Measurements from ENCODE around the gene TMEM132C. TPM values are rescaled to one million over a fixed set of nuclear protein-coding genes. Genes with fewer than 3 reads are reported as not detected.

The TMEM132C gene
- total RNA-seq, 2 donors from 2014 or later: 0.56 TPM; not detected in 1

DNA sequence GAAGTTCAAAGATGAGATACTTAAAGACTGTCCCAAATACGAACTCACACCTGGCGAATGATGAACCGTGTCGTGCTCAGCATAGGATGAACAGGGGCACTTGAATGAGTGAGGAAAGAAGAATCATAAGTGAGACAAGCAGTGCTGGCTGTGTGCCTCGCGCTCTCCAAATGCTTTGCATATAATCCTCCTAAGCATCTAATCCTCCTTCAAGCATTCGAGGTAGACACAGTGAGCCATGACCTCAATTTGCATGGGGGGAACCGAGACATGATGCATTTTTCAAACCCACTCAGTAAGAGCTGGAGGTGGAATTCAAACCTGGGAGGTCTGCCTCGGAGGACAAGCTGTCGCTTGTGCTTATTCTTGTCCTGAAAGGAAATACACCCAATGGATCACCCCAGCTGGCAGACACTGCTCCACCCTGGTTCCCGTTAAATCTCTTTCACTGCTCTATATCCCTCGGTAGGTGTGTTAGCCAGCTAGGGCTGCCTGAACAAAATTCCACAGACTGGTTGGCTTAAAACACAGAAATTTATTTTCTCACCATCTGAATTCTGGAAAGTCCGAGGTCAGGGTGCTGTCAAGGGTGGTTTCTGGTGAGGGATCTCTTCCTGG lies 282.7 kb downstream of the TMEM132C start:
- Histone ChIP-seq H3K9me3 (no peaks in the 10 kb centered on the region), H3K4me1 (ENCODE audit: control insufficient read depth in 1 of 2, low read depth in 2 of 2) (no peaks in the 10 kb centered on the region), H3K27me3 (replicated peaks; ENCODE audit: insufficient read depth) (no peaks in the 10 kb centered on the region), H3K4me3 (no peak overlapping the region), H3K27ac (no peak overlapping the region), H3K36me3 (no peaks in the 10 kb centered on the region)
- TF ChIP-seq, protein P1, sequence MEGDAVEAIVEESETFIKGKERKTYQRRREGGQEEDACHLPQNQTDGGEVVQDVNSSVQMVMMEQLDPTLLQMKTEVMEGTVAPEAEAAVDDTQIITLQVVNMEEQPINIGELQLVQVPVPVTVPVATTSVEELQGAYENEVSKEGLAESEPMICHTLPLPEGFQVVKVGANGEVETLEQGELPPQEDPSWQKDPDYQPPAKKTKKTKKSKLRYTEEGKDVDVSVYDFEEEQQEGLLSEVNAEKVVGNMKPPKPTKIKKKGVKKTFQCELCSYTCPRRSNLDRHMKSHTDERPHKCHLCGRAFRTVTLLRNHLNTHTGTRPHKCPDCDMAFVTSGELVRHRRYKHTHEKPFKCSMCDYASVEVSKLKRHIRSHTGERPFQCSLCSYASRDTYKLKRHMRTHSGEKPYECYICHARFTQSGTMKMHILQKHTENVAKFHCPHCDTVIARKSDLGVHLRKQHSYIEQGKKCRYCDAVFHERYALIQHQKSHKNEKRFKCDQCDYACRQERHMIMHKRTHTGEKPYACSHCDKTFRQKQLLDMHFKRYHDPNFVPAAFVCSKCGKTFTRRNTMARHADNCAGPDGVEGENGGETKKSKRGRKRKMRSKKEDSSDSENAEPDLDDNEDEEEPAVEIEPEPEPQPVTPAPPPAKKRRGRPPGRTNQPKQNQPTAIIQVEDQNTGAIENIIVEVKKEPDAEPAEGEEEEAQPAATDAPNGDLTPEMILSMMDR (IDR thresholded peaks at IDR 0.05): no peak
- no peak for DNase-seq (ENCODE audit: low spot score)
- no peak for ATAC-seq (ENCODE audit: insufficient number of reproducible peaks, low FRiP score, low read depth)

DNA sequence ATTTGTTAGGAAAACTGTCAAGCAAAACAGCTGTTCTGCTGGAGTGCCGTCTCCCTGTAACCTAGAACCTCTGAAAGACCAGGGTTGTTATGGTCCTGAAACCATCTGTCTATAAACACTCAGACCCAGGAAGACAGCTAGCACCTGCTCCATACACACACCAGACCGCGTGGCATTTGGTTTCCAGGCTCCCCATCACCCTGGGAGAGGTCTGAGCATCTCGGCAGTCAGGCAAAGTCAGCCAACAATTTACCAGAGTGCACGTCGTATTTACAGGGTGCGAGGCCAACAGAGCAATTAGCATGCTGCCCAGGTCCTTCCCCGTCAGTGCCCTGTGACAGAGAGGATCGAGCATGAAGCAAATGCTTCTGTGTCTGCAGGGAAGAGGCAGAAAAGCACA lies 284.3 kb downstream of the TMEM132C start:
- Histone ChIP-seq H3K9me3 (no peaks in the 10 kb centered on the region), H3K4me1 (ENCODE audit: control insufficient read depth in 1 of 2, low read depth in 2 of 2) (no peaks in the 10 kb centered on the region), H3K27me3 (replicated peaks; ENCODE audit: insufficient read depth) (no peaks in the 10 kb centered on the region), H3K36me3 (no peaks in the 10 kb centered on the region), H3K27ac (no peak overlapping the region), H3K4me3 (no peak overlapping the region)
- ATAC-seq (ENCODE audit: insufficient number of reproducible peaks, low FRiP score, low read depth) (no peak), DNase-seq (ENCODE audit: low spot score) (no peak)
- TF ChIP-seq, protein P1 (IDR thresholded peaks at IDR 0.05): no peak

DNA sequence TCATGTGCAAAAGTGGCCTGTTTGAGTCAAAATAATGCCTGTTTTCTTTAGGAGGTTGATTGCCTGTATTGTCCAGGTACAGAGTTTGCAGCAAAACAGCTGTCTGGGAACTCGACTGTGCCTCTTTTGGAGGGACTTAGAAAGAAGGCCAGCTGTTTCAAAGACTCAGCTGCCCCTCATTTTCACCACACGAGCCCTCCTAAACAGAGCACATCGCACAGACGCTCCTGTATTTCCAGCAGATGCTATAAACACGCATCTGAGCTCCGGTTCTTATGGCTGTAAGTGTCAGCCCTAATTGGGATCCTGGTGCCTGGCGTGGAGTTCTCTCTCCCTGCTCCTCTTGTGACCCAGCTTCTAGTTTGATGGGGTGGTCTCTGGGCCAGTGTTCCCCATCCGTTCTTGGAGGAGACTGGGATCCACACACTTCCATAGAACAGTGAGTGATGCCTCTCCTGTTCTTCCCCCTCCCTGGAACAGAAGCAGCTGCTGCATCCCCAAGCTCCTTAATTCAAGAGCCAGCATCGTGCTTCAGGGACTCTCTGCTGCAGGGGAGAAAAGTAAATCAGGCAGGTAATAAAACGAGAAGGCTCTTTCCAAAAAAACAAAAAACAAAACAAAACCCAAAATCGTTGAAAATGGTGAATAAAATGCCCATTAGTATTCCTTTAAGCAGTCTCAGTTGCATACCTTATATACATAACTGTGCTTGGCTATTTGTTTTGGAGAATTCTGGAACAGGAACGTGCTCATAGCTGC lies 287.8 kb downstream of the TMEM132C start:
- Histone ChIP-seq H3K4me3 (no peak overlapping the region), H3K27me3 (replicated peaks; ENCODE audit: insufficient read depth) (no peaks in the 10 kb centered on the region), H3K9me3 (no peaks in the 10 kb centered on the region), H3K27ac (no peak overlapping the region), H3K4me1 (ENCODE audit: control insufficient read depth in 1 of 2, low read depth in 2 of 2) (no peaks in the 10 kb centered on the region), H3K36me3 (no peaks in the 10 kb centered on the region)
- no peak for DNase-seq (ENCODE audit: low spot score)
- TF ChIP-seq, protein P1 (IDR thresholded peaks at IDR 0.05): no peak
- ATAC-seq (ENCODE audit: insufficient number of reproducible peaks, low FRiP score, low read depth): no peak

DNA sequence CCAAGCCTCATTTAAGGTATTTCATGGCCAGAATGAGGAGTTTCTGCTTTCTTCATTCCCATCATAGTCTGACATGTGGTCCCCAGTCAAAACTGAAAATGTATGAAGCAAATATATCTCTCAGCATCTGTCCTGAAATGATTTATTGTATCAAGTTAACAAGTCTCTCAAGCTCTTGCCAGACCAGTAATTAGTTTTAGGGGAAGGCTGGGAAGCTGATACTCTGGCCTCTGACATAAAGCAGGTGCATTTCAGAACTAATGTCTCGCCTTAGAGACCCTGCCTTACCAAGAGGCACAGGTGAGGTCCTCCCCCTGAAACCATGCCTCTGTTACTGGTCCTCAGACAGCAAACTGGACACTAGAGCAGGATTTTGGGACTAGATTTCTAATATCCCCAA lies 290.3 kb downstream of the TMEM132C start:
- Histone ChIP-seq H3K4me3 (no peak overlapping the region), H3K4me1 (ENCODE audit: control insufficient read depth in 1 of 2, low read depth in 2 of 2) (no peaks in the 10 kb centered on the region), H3K9me3 (no peaks in the 10 kb centered on the region), H3K27me3 (replicated peaks; ENCODE audit: insufficient read depth) (no peaks in the 10 kb centered on the region), H3K36me3 (no peaks in the 10 kb centered on the region), H3K27ac (no peak overlapping the region)
- ATAC-seq (ENCODE audit: insufficient number of reproducible peaks, low FRiP score, low read depth) (no peak), DNase-seq (ENCODE audit: low spot score) (no peak)
- TF ChIP-seq, protein P1 (IDR thresholded peaks at IDR 0.05): no peak

DNA sequence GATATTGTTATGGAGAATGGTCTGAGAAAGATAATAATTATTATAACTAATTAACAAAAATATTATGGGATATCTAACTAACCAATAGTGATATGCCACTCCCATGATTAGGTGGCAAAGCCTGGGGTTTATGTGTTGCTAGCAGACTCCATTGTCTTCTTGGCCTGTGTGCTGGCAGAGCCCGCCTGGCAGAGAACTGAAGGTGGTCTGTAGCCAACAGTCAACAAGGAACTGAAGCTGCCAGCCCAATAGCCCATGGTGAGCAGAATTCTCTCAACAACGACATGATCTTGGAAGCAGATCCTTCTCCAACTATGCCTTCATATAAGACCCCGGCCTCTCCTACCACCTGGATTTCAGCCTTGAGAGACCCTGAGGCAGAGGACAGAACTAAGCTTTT lies 298.0 kb downstream of the TMEM132C start:
- TF ChIP-seq, protein P1 (IDR thresholded peaks at IDR 0.05): no peak
- DNase-seq (ENCODE audit: low spot score): no peak
- Histone ChIP-seq H3K27ac (no peak overlapping the region), H3K36me3 (no peaks in the 10 kb centered on the region), H3K9me3 (no peaks in the 10 kb centered on the region), H3K4me1 (ENCODE audit: control insufficient read depth in 1 of 2, low read depth in 2 of 2) (no peaks in the 10 kb centered on the region), H3K27me3 (replicated peaks; ENCODE audit: insufficient read depth) (no peaks in the 10 kb centered on the region), H3K4me3 (no peak overlapping the region)
- ATAC-seq (ENCODE audit: insufficient number of reproducible peaks, low FRiP score, low read depth): no peak
